Fibroblast of gingiva (primary cell): ENCODE results near the gene ANTXR1.
A peak's percentile ranks its signal among the peaks of the same experiment; 100 is the strongest.

ENCODE experiments used
- DNase-seq: peaks from one replicate; pipeline ENCODE4 v3.0.0-alpha.2; 2011; ENCODE audit warnings: low read depth

ANTXR1 gene

DNA sequence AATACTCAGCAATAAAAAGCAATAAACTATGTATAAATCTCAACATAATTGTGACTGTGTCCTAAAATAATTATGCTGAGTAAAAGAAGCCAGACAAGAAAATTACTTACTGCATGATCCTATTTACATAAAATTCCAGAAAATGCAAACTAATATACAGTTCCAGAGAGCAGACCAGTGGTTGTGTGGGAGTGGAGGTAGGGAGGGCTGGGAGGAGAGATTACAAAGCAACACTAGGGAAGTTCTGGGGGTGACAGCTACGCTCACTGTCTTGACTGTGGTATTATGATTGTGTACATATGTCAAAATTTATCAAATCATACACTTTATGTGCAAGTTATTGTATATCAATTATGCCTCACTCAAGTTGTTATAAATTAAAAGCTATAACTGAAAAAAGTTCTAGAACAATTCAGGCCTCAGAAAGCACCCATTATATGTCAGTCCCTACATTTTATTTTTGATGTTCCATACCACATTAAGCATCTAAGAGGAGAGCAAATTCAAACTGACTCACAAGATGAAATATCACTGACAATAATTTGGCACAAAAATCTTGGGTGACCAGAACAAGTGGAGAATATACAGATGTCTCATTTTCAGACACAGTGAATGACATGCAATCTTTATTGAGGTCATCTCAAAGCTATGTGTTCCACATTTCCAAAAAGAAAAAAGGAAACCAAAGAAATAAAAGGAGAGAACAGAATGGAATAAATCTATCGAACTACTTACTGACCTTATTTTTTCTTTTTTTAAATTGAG is 85.1 kb downstream of the ANTXR1 start:
- DNase-seq = no peak

DNA sequence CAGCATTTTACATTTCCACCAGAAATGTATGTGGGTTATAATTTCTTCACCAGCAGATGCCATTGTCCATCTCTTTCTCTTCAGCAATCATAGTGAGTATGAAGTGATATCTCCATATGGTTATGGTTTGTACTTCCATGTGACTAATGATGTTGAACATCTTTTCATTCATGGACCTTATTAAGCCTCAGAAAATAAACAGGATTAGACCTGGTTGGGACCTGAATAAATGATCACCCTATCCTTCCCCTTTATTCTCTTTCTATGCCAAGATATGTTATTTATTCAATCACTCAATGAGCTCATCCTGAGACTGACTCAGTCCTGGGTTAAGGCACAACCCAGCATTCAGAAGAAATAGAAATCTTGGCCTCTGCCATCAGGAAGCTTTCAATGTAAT is 86.6 kb downstream of the ANTXR1 start:
- no peak for DNase-seq

DNA sequence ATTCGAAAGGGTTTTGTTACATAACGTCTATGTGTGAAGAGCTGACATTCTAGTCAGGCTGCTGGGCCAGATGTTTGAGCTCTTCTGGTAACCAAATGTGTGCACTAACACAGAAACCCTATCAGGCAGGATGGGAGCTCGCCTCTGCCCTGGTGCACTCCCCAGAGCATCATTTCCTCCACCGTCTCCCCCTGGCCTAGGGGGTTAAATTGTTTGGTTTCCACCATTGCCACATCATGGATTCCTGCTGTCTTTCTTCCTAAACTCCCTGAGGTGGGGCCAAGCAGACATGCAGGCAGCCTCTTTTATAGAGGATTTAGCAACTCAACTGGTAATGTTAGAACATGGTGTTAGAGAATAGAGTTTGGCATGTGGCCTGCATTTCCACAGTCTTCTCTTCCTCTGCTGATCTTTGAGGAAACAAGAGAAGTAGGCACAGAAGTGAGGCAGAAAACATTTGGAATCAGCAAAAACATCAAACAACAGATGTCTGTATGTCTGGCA is 87.3 kb downstream of the ANTXR1 start:
- DNase-seq = peak; percentile 97

DNA sequence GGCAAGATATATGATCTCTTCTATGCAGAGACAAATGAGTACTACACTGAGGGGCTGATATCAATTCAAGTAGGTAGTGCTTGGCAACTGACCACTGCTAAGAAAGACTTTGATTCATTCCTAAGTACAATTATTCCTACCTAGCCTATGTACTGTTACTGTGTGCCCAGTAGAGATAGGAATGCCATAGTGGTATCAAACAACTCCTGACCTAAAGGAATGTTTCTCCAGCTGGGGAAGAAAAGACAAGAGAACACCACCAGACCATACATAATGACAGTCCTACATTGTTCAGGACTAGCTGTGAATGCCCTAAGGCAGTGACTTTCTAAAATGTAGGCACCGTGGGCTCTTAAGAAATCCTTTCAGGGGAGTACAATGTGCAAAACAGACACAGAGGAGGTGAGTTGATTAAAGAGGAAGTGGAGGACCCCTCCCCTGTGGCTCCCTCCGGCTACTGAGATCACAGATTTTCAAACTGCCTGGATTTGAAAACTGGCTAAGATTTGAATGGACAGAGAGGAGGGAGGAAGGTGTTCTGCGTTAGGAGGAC is 89.1 kb downstream of the ANTXR1 start:
- DNase-seq = no peak

DNA sequence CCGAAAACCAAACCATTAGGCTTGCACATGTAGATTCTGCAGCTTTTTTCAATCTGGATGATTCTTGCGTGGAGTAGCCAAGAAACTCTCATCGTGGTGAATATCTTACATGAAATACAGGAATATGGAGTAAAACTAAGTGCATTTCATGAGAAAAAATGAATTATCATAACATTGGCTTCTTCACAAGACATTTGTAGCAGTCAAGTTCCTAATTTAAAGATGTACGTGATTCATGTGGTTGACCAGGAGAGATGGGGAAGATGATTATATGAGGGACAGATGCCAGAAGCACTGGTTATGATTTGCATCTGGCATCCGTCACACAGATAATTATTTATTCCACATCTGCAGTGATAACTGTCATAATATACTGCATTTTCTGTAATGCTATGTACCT is 90.4 kb downstream of the ANTXR1 start:
- DNase-seq = no peak

DNA sequence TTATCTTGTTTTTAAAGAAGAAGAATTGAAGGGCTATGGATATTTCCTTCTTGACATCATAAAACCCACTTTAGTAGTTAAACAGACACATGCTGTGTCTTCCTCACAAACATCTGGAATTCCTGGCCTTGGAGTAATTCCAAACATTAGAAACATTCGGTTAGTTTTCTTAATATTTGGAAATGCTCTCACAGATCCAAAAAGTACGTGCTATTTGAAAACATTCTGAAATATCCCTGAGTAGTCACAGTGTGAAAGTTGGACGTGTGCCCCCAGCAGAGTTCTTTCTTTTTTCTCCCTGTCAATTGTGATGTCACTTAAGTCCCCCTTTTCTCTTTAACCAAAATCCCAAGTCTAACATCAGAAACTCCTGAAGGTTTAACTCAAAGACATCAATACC is 91.3 kb downstream of the ANTXR1 start:
- peak; percentile 26 for DNase-seq

DNA sequence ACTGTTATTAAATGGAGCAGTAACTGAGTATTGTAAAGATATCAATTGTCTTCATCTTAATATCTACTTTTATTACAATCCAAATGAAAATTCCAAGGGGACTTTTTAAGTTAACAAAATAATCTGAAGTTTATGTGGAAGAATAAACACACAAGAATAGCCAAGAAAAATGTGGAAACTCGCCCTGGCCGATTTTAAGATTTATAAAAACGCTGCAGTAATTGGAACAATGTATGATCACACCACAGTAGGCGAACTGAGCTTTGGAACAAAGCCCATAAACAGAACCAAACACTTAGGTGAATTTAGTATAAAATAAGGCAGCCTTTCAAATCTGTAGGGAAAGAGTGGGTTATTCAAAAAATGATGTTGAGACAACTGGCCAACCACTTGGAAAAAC is 96.3 kb downstream of the ANTXR1 start:
- DNase-seq = no peak

DNA sequence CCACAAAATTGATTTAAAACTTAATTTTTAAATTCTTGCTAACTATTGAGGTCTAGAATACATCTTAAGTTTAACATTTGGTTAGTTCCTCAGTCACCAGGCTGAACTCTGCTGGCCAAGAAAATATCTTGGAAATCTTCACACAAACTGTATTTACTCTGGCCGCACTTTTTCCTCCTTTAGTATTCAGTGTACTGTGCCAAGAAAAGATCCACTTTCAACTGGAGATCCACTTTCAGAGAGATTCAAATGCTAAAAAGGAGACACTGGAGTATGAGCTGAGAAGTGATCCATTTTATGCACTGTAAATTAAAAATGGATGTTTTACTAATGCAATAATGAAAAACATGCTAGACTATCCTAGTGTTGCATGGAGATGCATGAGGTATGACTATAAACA is 98.1 kb downstream of the ANTXR1 start:
- peak; percentile 51 for DNase-seq

DNA sequence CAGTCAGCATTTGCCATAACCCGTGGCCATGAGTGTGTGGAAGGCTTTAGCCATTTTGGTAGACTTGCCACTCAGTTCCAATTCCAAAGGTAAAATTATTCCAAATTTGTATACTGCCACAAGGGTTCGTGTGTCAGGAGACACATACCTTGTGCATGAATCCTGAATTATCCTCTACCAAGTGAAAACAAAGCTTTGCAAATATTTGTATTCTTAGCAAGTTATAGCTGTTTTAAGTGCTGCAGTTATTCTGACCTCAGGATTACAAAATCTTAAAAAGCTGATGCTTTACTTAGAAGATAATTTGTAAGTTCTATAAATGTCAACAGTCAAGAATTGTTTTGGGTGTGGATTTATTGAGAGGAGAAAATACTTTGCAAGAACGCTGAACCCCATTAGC is 100.6 kb downstream of the ANTXR1 start:
- DNase-seq = no peak

DNA sequence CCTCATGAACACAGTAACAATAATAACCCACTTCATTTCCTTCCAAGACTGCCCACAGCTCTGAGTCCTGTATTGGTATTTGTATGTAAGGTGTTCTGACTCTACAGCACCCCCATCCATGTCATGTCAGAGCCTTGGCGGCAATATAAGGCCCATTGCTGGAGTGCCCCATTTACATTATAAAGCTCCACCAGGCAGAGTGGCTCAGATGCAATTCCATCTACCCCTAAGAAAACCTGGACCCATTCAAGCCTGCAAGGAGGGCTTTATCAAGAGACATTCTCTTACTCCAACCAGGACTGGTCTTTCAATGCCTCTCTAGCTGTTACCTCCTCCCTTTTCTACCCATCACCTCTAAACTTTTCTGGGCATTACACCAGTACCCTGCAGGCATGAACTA is 101.6 kb downstream of the ANTXR1 start:
- no peak for DNase-seq

DNA sequence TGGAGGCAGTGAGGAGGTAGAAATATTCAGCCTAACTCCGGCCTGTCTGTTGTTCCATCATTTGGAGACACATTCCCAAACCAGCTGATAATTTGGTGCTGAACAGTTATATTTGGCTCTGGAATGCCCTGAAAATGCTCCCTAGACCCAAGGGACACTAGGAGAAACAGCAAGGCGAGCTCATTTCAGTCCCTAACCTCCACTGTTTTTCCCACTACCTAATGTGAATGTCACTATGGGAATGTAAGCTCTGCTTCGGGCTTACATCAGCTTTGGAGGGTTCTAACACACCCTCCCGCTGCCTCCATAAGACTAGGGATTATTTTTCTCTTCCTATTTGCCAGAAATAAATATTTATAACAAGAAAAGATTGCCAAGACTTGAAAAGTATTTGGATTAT is 103.5 kb downstream of the ANTXR1 start:
- no peak for DNase-seq

DNA sequence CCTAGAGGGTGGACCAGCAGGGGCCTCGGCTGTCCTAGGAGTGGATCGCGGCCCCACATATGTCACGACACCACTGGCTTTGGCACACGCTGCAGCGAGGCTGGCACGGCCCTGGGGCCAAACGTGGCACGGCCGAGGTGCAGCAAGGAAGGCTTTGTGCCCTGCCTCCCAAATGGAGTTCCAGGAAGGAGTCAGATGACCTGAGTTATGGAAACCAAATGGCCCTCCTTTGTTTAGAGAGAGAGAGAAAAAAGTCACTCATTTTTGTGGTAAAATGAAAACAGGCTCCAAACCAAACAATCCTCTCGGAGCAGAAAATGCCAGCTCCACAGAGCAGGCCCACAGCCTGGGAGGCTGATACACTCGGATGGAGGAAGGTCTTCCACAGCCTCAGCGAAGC is 105.6 kb downstream of the ANTXR1 start:
- DNase-seq = peak; percentile 80

DNA sequence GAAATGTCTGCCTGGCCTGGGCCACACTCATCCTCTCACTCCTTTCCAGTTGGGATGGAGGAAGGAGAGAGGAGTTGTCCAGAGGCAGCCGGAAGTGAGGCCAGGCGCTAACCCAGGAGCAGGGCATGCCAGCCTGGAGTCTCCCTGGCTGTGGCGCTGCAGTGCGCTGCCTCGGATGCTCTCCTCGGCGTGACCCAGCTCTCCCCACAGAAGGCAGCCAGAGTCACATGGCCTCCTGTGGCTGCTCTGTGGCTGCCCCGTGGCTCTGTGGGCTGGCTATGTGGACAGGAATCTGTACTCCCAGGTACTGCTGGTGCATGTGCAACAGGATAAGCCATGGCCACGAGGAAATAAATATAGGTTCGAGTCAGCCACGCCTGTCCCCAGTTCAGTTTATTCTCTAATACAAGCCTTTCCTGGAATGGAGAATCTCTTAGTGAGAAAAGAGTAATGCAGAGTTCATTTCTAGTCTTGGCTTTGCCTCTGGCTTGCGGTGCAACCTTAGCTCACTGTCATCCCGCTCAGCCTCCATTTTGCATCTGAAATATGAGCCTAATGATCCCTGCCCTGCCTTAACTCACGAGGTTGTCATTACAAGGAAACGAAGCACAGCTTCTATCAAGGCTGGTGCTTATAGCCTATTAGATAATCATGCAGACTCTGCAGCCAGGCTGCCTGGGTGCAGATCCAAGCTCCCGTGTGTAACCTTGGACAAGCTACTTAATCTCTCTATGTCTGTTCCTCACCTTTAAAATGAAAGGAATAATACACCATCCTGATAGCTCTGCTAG is 106.3 kb downstream of the ANTXR1 start:
- DNase-seq = peak; percentile 38

DNA sequence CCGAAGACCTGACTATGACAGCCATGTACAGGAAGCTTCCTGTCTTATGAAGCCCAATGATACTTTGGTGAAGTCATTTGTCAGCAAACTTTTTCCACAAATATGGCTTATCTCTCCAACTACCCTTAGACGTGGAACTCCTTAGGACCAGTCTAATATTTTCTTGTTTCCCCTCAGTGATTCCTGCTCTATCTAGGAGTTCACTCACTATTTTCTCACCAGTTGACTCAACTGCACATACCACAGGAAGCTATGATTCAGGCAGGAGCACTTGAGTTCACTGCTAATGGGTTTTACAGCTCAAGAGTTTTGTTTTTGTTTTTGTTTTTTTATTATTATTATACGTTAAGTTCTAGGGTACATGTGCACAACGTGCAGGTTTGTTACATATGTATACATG is 109.3 kb downstream of the ANTXR1 start:
- DNase-seq = no peak

DNA sequence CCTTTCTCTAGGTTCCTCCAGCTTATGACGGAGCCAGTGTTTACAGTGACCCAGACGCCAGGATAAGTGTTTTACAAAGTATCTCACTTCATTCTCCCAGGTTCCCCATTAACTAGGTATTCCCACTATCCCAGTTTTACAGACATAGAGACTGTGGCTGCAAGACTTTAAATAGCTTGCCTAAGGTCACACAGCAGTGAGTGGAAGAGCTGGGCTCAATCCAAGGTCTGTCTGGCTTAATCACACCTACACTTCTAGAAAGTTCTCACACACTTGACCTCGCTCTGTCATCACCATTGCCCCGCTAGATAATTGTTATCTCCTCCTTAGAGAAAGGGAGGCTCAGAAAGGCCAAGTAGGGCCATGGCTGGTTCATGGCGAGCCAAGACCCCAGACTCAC is 110.2 kb downstream of the ANTXR1 start:
- DNase-seq = no peak

DNA sequence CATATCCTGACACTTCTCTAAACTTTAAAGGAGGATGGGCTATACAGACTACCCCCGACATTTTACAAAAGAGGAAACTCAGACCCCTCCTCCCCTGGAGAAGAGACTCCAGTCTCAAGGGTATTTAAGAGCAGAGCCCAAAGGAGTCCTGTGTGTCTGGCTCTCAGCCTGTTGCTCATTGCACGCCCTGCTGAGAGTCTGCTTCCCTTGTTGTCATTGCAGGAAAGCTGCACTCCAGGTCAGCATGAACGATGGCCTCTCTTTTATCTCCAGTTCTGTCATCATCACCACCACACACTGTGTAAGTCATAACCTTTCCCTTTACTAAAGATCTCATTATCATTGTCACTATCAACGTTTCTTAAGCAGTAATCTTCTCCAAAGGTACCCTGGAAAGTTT is 111.4 kb downstream of the ANTXR1 start:
- DNase-seq = no peak

DNA sequence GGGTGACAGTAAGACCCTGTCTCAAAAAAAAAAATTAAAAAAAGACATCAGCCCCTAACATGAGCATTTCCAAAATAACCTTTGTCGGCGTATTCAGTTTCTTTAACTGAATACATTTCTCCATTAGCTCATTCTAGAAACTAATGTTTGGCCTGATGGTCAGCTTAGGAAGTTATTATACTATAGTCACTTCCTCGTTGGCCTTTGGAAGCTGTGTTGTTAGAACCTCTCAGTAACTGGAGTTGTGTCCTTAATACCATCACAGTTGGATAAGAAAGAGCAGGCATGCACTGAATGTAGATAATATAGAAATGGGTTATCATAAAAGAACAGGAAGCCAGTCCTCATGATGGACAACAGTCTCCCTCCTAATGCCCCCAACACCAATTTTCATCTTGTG is 112.8 kb downstream of the ANTXR1 start:
- DNase-seq = no peak

DNA sequence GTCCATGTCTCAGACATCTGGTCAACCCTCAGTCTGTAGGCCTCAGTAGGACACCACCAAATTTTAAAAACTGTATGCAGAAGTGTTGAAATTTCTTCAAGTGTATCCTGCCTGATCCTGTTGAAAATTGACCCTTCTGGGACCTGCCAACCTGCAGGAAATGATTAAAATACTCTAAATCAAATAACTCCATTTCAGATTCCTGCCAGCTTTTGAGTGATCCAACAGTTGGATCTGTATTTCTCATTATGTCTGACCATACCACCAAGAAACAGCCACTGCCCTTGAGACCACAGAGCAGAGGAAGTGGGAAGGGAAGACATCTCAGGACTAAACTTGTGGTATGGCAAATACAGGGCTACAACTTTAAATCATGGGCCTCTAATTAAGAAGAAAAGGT is 113.4 kb downstream of the ANTXR1 start:
- DNase-seq = no peak

DNA sequence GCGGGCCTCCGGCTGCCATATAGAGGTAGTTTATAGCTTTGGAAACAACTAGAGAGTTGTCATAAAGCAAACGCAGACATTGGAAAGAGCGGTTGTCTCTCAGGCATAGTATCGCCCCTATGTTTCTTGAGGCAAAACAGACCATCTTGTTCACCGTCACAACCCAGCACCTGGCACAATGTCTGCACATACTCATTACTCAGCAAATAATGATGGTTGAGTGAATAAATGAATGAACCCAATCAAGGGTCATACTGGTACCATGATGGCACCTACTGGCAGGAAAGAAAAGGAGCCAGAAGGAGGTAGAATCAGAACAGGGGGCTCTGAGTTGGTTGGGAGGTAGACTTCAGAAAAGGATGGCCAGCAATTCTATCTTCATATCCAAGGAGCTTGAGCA is 118.5 kb downstream of the ANTXR1 start:
- no peak for DNase-seq

DNA sequence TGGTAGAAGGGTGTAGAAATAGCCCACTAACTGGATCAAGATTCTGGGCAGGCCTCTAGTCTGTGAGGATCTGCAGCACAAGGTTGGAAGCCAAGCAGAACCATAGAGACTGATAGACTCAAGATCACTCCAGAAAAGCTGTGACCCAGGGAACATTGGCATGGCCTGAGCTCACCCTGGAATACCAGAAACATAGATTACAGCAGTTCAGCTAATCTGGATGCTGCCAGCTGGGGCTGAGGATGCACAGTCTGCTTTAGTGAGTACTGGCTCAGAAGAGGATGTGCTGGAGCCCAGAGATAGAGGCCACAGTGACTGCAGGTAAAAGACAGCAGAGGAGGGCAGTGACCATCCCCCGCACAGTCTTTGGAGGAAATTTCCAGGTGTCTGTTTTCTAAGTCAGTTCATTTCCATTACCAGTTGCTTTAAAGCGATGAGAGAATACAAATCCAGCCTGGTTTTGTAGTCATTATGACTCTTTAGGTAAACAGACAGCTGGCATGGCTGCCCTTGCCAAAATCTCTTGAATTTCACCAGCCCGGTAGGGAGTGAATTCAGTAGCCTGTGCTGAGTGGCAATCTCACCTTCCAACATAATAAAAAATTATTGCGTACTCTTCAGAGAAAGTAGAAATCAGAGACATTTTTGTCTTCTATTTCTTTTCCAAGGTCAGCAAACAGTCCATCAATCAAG is 119.2 kb downstream of the ANTXR1 start:
- DNase-seq = no peak

DNA sequence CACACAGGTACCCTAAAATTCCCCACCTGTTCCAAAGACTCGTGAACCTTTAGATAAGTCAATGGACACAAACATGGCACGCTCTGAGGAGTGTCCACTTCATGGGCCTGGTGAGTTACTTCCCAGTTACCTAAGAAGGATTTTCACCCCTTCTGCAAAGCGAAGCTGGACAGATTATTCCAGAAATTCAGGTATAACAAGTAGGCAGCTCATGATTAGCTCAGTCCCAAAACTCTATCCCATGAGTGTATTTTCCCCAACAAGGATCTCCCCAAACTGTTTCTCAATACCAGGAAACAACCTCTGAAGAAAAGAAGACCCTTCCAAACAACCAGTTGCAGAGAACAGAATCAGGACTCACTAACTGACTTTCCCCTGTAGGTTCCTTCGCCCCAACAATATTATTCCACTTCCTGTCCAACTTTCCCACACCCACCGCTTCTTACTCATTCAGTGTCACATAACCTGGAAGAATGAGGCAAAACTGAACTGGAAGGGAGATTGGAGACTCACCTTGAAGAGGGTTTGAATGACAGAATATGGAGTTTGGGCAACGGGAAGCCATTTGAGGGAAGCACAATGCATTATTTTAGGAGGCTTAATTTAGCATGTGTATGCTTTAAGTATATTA is 120.1 kb downstream of the ANTXR1 start:
- DNase-seq = no peak

DNA sequence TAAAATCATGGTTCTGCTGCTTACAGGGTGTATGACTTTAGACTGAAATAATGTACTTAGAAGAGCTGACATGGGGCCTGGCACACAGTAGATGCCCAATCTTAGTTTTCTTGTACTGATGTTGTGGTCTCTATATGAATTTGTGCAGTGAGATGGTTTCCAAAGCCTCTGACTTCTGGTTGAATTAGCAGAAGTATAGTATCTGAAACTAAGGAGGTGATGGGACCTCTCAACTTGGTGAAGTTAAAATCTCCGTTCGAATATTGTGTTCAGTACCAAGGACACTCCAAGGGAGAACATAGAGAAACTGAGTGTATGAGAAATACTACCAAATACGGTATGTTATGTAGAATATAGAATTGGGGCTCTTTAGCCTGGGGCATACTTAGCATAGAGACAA is 120.9 kb downstream of the ANTXR1 start:
- DNase-seq = no peak
